Measurements from ENCODE around the gene NFIA.

Gene NFIA

GRCh38 chr1:61474963-61475362, 392.6 kb downstream of the NFIA start:
- DNase-seq = no peak

GRCh38 chr1:61477301-61477700, 394.9 kb downstream of the NFIA start:
- no peak for DNase-seq

GRCh38 chr1:61480273-61480935, 398.0 kb downstream of the NFIA start:
- DNase-seq = no peak

DNA sequence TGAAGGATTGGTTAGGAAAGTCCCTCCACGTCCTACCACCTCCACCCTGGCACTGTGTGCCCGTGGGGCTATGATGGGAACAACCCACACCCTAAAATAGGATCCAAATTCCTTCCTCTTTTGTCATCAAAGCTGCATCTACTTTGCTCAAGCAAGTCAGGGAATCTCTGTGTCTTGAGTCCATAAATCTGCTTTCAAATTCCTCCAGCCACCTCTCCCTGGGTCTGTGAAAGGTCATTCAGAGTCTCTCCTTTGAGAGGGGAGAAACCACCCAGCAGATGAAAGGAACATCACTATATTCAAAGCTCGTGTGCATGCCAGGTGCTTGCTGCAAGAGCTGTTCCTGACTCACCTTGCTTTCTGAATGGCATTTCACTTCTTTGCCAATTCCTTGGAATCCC, 399.0 kb downstream of the NFIA start:
- no peak for DNase-seq

DNA sequence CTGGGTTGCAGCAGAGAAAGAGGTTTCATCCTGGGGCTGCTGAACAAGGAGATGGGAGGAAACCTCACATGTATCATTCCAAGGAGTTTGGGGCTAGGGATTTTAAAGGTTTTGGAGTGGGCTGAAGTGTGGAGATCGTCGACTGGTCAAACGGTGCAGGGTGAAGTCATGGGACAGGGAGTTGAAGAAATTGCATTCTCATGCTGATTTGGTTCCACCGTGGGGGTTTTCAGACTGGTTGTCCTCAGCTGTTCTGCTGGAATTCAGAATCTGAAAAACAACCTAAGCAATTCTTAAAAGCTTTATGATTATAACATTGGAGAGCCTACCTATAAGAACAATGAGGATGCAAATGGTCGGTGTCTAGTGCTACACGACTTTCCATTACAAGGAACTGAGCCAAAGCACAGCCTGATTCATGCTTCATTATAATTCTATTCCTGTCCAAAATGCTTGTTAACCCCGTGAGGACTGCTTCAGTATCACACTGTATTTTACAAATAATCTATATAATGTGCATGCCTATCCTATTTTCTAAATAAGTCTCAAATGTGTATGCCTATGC, 399.9 kb downstream of the NFIA start:
- DNase-seq = no peak

GRCh38 chr1:61486783-61487536, 404.6 kb downstream of the NFIA start:
- no peak for DNase-seq

DNA sequence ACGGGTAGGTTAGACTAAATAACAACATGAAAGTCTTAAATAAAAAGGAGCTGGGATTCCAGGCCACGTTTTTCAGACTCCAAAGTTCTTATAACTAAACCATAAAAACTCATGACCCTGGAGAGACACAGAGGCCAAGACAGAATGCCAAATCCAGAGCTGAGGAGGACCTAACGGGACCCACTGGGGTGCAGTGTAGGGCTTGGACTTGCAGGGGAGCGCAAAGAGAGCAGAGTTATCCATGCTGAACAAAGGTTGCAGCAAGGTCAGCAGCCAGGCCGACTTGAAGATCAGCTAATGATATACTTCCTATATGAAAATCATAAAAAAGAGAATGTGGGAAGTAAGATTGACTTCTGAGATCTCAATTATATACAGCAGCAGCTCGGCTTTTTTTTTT, 405.4 kb downstream of the NFIA start:
- no peak for DNase-seq

DNA sequence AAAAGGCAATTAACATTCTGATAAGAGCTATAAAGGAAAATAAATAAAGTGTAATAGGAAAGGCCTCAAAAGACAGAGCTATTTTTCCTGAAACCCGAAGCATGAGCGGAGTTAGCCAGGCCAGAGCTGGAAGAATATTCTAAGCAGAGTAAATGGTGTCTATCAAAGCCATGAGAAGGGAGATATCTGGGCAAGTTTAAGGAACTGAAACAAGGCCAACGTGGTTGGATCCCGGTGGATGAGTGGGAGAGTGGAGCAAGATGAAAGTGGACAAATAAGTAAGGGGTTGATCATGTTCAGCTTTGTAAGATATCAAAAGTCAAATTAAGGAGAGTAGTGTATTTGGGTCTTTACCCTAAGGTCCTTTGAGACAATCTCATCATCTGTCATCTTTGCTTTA, 408.6 kb downstream of the NFIA start:
- DNase-seq = no peak

DNA sequence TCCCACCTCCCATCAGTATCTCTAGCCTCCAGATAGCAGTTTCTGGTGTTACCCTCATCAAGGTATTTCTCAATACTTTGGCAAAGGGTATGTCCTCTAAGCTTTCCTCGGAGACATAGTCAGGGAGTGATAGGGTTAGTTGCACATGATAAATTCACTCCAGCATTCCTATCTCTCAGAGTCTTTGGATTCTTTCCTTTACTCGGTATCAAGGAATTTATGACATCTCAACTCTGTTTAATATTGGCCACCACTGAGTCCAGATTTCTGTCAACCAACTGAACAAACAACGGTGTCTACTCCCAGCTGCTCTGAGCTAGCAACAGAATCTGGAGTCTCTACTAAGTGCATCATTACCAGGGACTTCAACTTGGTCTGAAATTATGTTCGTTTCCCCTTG, 409.1 kb downstream of the NFIA start:
- no peak for DNase-seq

DNA sequence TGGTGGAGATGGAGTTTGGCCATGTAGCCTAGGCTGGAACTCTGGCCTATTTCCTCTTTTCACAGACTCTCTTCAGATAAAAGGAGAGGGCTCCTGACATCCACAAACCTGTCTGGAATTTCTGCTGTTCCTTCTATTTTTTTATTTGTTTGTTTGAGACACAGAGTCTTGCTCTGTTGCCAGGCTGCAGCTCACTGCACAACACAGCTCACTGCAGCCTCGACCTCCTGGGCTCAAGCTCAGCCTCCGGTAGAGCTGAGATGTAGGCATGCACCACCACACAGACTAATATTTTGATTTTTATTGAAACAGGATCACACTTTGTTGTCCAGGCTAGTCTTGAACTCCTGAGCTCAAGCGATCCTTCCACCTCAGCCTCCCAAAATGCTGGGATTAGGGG, 411.6 kb downstream of the NFIA start:
- no peak for DNase-seq

DNA sequence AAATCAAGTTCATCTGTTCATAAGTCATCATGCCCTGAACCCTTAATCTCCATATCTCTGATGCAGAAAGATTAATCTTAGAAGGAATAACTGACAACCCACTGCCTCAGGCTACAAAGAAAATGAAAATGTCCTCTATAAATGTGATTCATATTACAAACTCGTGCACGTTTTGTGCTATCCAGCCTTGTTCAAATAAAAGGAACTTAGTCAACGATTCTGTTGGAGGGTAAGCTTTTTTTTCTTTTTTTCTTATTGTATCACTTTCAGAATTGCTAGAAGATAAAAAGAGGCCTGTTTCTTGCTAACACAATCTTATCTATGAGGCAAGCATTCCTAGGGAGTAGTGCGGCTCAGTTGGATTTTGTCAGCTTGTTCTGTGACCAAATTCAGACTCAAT, 414.1 kb downstream of the NFIA start:
- no peak for DNase-seq

- DNase-seq = no peak
These were observed 414.7 kb downstream of the NFIA start for GRCh38 chr1:61497013-61497412.

DNA sequence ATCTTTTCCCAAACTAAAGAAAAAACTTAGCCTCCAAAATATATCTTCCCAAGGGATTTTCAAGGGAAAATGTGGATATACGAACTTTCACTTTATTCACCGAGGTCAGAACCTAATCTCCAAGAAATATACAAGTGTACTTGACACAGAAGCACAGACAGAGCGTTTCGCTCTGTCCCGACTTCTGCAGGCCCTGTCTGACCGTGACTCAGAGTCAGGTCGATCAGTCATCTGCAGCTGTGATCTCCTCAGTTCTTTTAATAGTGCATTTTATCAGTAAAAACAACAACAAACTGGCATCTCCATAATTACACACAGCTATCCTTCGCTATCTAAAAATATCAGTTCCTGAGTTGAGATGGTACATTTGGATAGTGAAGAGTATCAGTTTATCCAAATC, 416.0 kb downstream of the NFIA start:
- DNase-seq = no peak

GRCh38 chr1:61501971-61502916, 419.9 kb downstream of the NFIA start:
- DNase-seq = no peak

- no peak for DNase-seq
These were observed 421.9 kb downstream of the NFIA start for GRCh38 chr1:61504305-61504704.

GRCh38 chr1:61504852-61505390, 422.6 kb downstream of the NFIA start:
- DNase-seq = no peak

DNA sequence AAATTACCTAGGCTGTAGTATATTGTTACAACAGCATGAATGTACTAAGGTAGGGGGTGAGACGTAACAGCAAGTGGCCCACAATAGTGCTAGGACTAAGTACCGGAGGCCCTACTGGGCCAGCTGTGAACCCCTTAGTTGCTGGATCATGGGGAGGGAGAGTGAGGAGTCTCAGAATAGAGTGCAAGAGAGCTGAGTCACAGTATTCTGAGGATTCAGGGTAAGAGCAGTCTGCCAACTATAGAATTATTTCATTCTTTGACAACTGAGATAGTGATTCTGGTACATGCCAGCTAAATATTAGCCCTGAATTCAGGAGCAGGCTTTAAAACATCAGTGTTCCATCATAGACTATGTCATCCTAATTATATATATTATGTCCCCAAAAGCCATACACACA, 423.9 kb downstream of the NFIA start:
- DNase-seq = no peak

- no peak for DNase-seq
These were observed 424.7 kb downstream of the NFIA start for GRCh38 chr1:61506944-61507500.

All from NCI-H146 (cell line).